NCI-H1417 treated with DMSO at 0.1 percent for 48 hours (cell line): ENCODE results near the gene EID3.

ENCODE experiments used
- DNase-seq: peaks from one replicate; lab custom pipeline; 2025; lab: John Stamatoyannopoulos, UW

EID3 gene

DNA sequence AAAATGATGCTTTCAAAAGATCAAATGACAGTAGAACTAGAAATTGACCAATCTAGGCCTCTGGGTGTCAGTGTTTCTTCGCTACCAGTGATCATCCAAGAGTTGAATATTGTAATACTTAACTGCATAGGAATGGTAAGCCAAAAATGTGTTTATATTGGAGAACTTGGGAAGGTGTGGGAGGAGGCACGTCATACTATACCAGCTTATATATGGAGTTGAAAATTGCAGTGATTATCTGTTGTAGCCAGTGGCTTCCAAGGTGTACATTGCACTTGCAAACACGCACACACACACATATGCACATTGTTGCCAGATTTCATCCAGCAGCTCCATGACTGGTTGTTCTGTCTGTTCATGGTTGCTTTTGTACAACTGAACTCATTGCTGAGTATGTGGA is 36.1 kb downstream of the EID3 start:
- no peak for DNase-seq

DNA sequence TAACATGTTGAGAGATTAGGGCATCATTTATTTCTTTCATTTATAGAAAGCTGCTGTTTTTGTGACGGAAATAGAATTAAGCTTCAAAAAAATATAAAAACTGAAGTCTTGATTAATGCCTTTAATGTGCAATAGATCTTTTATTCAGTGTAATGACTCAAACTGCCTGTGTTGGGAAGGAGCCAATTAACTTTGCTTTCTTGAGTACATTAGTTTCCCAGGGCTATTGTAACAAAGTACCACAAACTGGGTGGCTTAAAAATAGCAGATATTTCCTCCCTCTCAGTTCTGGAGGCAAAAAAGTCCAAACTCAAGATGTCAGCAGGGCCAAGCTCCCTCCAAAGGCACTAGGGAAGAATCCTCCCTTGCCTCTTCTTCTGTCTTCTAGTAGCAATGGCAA is 36.6 kb downstream of the EID3 start:
- DNase-seq: no peak

DNA sequence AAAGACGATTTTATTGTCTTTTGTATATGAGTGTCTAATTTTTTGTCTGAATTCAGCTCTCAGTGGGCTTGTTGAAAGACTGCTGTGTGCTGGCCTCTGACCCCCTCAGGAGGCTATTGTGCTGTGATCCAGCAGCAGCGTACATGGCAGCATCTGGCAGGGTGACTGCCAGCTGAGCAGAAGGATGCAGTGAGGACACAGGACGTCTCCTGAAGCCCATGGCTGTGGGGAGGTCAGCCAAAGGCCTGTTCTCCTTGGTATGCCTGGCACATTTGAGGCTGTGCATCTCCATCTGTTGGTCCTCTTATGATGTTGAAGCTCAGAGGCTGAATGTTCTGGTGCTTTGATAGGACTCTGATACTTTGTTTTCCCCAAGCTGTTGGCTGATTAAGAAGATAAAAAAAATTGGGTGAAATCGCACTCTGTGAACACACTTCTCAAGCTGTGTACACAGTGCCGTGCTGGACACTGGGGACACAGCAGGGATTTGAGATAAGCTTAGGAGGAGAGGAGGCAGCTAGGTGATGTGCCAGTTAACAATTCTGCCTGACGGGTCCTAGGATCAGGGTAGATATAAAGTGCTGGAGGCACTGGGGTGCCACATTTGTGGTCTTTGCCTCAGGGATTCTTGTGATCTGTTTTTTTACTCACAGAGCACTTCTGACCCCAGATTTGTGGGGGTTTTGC is 37.5 kb downstream of the EID3 start:
- no peak for DNase-seq

DNA sequence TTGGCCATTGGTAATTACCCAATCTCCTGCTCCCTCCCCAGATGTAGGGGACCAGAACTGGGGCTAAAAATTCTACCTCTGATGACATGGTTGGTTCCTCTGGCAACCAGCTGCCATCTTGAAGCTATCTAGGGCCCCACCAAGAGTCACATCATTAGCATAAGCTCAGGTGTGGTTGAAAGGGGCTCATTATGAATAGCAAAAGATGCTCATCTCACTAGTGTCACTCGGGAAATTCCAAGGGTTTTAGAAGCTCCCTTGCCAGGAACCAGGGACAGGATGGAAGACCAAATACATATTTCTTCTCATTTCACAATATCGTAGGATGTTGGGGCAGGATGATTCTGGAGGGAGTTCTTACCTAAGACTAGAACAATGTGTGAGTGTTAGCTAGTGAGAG is 38.6 kb downstream of the EID3 start:
- DNase-seq: no peak

DNA sequence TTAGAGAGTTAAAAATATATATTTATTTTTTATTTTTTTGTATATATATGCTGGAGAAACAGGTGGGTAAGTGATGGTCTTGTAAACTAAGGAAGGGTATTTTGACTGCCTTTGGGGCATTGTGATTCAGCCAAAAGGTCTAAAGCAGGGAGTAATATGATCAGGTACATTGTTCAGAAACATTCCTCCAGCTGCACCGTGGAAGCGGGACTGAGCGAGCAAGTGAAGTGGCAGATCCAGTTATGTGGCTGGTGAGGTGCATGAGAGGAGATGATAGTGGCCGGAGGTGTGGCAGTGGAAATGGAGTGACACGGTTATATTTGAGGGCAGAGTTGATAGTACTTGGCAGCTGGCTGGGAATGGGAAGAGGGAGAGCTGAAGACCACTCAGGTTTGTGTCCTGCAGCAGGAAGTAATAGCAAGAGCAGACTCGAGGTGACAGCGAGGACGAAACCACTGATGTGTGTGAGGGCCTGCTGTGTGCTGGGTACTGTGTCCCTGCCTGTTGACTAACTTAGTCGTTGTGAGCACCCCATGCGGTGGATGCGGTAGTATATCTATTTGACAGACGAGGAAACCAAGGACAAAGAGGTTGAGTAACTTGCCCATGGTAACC is 39.2 kb downstream of the EID3 start:
- DNase-seq: no peak

DNA sequence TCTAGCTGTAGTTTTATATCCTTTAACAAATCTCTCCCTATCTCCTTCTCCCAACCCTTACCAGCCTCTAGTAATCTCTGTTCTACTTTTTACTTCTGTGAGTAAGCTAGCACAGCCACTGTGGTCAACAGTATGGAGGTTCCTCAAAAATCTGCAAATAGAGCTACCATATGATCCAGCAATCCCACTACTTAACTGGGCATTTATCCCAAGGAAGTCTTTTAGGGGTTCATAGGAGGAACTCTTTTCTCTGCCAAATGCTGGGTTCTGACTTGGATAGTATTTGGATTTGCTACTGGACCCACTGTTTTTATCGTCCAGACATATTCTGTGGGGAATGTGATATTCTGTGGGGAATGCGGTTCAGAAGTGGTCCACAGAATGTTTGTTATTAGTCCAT is 41.1 kb downstream of the EID3 start:
- no peak for DNase-seq

DNA sequence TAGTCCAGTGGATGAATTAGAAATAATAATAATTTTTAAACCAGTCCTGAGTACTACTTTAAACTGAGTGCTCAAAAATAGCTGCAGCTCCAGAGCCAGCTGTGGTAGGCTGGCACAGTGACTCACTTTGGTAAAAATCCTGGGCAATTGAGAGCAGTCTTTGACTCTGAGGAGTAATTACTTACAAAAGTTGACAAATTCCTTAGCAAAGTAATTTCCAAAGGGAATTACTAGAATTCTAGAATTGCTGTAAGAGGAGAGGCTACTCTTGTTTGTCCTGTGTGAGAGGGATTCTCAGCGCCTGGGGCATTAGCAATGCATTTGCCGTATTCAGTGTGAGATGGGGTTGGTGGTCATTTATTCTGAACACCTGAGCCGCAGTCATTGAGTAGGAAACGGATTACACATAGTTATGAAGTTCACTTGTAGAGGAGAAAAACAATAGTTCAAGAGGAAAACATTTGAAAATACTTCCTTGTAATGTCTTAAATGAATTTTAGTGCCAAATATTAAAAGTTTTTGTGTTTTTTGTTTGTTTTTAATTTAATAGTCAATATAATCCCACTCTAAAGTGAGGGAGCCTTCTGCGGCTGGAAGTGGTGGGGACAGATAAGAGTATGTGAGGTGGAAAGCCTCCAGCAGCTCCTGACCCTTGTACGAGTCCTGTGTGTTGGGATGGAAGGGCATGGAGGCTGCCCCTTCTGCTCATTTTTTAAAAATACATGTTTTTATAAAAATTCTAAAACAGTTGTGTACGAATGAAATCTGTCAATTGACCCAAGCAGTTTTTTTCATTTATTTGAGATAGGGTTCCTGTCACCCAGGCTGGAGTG is 41.9 kb downstream of the EID3 start:
- no peak for DNase-seq

DNA sequence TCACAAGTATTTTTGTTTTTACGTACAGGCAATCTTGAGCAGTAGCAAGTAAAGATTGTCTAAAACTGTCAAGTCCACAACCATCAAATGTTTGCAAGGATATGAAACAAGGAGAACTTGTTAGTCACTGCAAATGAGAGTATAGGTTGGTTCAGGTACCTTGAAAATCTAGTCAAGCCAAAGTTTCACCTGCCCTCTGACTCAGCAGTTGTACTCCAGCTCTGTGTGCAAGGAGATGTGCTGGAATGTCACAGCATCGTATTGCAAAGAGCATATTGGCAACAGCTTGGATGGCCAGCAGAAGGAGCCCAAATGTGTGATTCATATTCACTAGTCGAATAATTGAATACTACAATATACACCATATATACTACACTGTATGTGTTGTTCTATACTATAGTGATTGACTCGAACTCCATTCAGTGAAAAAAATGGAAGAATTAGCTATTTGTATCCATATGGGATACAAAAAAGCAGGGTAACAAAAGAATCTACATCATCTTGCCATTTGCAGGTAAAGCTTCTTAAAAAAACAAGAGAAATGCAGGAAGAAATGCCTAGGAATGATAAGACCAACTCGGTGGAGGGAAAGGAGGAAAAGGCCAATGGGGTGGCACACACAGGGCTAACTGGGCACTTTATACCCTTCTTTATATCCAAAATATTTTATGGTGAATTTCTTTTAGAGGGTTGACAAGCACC is 44.0 kb downstream of the EID3 start:
- no peak for DNase-seq

DNA sequence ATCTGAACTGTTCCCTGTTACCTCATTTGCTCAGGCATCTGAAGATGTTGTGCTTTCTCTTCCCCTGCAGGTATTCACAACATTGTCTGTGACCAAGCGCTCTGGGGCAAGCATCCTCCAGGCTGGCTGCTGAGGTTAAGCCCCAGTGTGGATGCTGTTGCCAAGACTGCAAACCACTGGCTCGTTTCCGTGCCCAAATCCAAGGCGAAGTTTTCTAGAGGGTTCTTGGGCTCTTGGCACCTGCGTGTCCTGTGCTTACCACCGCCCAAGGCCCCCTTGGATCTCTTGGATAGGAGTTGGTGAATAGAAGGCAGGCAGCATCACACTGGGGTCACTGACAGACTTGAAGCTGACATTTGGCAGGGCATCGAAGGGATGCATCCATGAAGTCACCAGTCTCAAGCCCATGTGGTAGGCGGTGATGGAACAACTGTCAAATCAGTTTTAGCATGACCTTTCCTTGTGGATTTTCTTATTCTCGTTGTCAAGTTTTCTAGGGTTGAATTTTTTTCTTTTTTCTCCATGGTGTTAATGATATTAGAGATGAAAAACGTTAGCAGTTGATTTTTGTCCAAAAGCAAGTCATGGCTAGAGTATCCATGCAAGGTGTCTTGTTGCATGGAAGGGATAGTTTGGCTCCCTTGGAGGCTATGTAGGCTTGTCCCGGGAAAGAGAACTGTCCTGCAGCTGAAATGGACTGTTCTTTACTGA is 44.9 kb downstream of the EID3 start:
- DNase-seq: no peak

DNA sequence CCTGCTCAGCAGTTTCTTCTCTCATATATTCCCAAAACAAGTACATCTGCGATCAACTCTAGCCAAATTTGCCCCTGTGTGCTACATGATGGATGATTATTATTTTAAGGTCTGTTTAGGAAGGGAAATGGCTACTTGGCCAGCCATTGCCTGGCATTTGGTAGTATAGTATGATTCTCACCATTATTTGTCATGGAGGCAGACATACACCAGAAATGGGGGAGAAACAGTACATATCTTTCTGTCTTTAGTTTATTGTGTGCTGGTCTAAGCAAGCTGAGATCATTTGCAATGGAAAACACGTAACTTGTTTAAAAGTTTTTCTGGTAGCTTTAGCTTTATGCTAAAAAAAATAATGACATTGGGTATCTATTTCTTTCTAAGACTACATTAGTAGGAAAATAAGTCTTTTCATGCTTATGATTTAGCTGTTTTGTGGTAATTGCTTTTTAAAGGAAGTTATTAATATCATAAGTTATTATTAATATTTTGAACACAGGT is 45.5 kb downstream of the EID3 start:
- DNase-seq: no peak

DNA sequence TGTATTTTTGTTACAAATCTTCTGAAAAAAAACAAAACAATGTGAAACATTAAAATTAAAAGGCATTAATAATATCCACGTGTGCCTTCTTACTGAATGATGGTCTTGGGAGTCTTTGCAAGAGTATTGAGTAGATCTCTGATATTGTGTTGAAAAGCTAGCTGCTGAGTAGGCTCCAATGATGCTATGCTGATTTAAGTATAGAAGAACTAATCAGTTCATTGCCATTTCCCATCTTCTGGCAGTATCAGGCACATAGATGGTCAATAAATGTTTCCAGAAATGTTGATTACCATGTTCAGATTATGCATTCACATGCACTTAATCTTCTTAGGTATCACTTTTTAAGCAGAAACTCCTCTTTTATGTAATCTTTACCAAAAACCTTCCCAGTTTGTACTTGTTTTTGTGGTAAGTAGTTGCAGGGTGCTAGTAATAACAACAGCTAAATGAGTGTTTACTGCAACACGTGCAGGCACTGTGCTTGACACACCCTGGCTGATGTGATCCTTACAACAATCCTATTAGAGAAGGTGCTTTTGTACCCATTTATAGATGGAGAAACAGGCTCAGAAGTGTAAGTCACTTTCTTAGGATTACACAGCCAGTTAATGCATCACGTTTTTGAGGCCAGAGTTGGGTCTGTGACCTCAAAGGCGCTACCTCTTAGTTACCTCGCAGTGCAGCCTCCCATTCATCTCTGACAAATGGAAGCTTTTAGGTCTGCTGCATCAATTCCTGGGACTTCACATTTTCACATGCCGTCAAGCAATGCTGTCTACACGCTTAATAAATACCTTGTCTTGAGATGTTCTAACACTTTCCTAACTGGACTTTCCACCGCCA is 46.9 kb downstream of the EID3 start:
- DNase-seq: no peak

DNA sequence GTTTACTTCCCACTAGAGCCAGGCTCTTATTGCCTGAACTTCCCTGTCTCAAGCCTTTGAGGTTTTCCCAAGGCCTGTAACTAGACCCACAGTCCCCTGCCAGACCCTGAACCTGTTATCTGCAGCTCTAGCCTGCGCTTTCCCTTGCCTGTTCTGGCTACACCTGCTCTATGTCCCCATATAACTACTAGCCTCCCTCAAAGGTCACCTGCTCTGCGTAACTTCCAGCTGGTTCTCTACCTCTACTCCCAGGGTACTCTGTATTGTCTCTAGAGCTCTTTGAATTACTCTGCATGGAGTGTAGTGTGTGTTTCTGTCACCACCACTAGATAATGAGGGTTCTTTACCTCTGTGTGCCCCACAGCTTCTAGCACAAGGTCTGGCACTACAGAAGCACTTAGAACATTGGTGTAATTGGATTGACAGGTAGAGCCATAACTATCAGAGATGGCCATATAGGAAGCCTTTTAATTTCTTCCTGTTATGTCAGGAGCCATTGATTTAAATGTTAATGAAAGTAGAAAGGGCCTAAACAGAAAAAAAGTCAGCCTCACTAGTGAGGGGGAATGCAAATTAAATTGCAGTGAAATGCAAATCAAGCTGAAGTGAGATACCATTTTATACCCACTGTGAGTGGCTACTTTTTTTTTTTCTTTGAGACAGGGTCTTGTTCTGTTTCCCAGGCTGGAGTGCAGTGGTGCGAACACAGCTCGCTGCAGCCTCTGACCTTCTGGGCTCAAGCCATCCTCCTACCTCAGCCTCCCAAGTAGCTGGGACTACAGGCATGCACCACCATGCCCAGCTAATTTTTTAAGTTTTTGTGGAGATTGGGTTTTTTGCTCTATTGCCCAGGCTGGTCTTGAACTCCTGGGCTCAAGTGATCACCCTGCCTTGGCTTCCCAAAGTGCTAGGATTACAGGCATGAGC is 47.8 kb downstream of the EID3 start:
- no peak for DNase-seq

DNA sequence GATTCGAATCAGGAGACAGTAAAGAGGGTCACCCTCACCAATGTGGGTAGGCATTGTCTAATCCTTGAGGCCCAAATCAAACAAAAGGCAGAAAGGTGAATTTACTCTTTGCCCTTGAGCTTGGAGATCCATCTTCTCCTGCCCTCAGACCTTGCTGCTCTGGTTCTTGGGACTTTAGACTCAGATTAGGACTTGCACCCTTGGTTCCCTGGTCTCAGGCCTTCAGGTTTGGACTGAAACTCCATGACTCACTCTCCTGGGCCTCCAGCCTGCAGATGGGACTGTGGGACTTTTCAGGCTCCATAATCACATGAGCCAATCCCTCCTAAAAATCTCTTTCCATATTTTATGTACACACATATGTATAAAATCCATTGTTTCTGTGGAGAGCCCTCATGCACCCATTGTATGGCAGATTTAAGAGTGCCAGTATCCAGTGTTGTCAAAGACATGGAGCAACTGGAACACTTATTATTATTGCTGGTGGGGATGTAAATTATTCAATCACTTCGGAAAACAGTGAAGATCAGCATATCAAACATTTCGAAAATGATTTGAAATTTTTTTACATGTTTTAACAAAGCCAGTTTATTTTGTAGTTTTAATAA is 48.7 kb downstream of the EID3 start:
- no peak for DNase-seq

DNA sequence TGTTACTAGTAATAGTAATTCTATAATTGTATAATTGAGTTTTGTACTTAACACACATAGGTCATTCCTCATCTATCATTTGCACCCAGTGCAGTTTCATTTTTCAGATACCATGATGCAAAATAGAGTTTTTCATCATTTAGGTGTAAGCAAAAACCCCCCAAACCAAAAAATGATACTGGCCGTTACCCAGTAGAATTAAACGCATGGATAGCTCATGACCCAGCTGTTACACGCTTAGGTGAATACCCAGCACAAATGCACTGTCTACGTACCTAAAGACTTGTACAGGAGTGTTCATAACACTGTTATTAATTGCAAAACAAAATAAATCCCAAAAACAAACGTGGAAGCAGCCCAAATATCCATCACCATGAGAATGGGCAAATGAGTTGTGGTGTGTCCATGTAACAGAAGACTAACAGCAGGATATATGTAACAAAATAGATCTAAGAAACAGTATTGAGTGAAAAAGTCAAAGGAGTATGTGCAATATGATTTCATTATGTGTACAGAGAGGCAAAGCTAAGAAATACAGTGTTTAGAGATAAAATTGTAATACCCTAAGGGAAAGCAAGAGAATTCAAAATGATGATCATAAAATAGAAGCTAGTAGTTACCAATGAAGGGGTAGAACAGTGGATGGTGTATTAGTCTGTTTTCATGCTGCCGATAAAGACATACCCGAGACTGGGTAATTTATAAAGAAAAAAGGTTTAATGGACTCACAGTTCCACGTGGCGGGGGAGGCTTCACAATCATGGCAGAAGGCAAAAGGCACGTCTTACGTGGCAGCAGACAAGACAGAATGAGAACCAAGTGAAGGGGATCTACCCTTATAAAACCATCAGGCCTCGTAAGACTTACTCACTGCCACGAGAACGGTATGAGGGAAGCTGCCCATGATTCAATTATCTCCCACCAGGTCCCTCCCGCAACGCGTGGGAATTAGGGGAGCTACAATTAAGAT is 49.8 kb downstream of the EID3 start:
- no peak for DNase-seq

DNA sequence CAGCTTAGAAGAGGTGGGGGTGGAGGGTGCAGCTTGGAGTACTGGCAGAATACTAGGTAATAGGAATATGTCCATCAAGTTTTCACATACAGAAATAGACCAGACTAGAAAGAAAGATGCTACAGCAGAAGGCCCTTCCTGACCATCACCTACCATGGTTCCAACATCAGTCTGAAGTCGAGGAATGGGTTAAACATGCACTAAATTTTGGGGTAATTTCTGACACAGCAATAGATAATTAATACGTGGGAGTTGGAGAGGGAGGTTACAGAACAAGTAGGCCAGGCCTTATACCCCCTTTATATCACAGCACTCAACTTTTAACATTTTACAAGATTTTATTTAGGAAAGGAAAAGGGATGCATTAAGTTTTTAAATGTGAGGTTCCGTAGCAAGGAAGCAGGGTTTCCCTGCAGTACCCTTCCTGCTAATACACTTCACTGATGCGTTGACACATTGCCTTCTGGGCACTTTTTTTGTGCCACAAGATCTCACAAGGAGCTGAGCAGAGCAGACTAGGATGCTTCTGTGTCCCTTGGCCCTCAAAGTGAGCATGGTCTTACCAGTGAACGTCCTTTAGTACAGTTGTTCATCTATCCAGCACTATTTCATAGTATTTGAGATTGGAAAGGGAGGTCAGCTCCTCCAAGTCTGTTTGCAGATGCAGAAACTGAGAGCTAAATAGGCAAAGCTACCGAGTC is 50.8 kb downstream of the EID3 start:
- no peak for DNase-seq
